ENCODE results near the gene TRAF6. TPM values are rescaled to one million over a fixed set of nuclear protein-coding genes. Genes with fewer than 3 reads are reported as not detected.

Gene TRAF6
- total and polyA plus RNA-seq, 9 of the 15 experiments (the other 6 are each of a cell fraction or from before 2014, with no cell fraction given): 2.0 to 13.1 (median 8.2) TPM

- no peak overlapping the region for H2AFZ ChIP-seq (ENCODE audit: low read depth, low read length)
- intact Hi-C loops (cut with micrococcal nuclease): loop anchor here (10.0 kb wide), 2 partner anchors 124 to 244 kb away; no protein-coding TSS in a partner anchor
- H3K4me3 ChIP-seq: no peak overlapping the region
- peaks cover 16% of the 10 kb centered on the region for H3K79me2 ChIP-seq (ENCODE audit: control insufficient read depth, insufficient read depth, low read length)
- no peaks in the 10 kb centered on the region; a peak in 1 of 5 replicates for H3K4me1 ChIP-seq (replicated peaks in 1 of 2; ENCODE audit: control insufficient read depth in 2 of 2, insufficient read depth in 2 of 2, low read length in 2 of 2)
- no peaks in the 10 kb centered on the region for H3K9me1 ChIP-seq (ENCODE audit: control insufficient read depth, insufficient read depth, low read length)
- ChIA-PET CTCF (ENCODE audit: low intra/inter-chr PET ratio) (no interaction called here), POLR2A (interaction anchor here (0.7 kb wide), 1 partner anchor 8 kb away, joined by 3 read pairs; no protein-coding TSS in a partner anchor)
- peak; percentile 83 for ATAC-seq
- WGBS (ENCODE audit: insufficient coverage, low coverage, missing lambda C conversion rate): 30% methylated on average over 1 of the region's 1 CpG
- peak in 2 of 4 experiments; percentile 38 to 63 for DNase-seq (ENCODE audit: extremely low read depth in 1 of 4, low spot score in 3 of 4)
- in situ Hi-C loops (cut with MboI): no loop called here
- H3K4me2 ChIP-seq (ENCODE audit: insufficient read depth, low read length): no peak overlapping the region
- H4K20me1 ChIP-seq (replicated peaks; ENCODE audit: control insufficient read depth, insufficient read depth, low read length): 0 out of 2 replicates have a peak, but pooled peaks cover 2% of the 10 kb centered on the region
- H3K27ac ChIP-seq (ENCODE audit: extremely low read depth, low read depth, low read length): peak overlapping the region; percentile 60; the same call in 2 of the 3 replicates
- no TSS peak for BruUV-seq (replicated peaks)
- FAIRE-seq: no peak
- no peak overlapping the region for H3K9ac ChIP-seq (ENCODE audit: insufficient read depth in 1 of 2, low read depth in 2 of 2, low read length in 2 of 2)
- no peaks in the 10 kb centered on the region for H3K27me3 ChIP-seq (ENCODE audit: control insufficient read depth in 2 of 2, insufficient read depth in 2 of 2, low read length in 2 of 2)
- no peaks in the 10 kb centered on the region for H3K9me3 ChIP-seq (replicated peaks; ENCODE audit: control insufficient read depth, insufficient read depth, low read depth, low read length)
- peaks cover 65% of the 10 kb centered on the region for H3K36me3 ChIP-seq (ENCODE audit: control insufficient read depth, insufficient read depth, low read length)
- TF ChIP-seq FOSL1 (tag; conservative IDR thresholded peaks at IDR 0.05) (peak; percentile 67), ZNF583 (CRISPR knock-in tag; IDR thresholded peaks at IDR 0.05) (no peak), MTA1 (IDR thresholded peaks at IDR 0.05; ENCODE audit: borderline replicate concordance) (no peak), SLC30A9 (CRISPR knock-in tag; IDR thresholded peaks at IDR 0.05) (no peak), CHD2 (IDR thresholded peaks at IDR 0.05; ENCODE audit: low read depth, low read length) (no peak), EGR1 (conservative IDR thresholded peaks at IDR 0.05) (no peak), SMARCA5 (IDR thresholded peaks at IDR 0.05) (no peak), TAF1 (IDR thresholded peaks at IDR 0.05; ENCODE audit: control insufficient read depth, extremely low read depth, insufficient read depth, low read length, severe bottlenecking) (no peak), RAD51 (IDR thresholded peaks at IDR 0.05; ENCODE audit: borderline replicate concordance, low read depth) (no peak), XRCC3 (IDR thresholded peaks at IDR 0.05) (no peak), CHD1 (IDR thresholded peaks at IDR 0.05; ENCODE audit: low read length) (no peak), RCOR1 (IDR thresholded peaks at IDR 0.05; ENCODE audit: borderline replicate concordance in 1 of 2, low read depth in 2 of 2, low read length in 2 of 2) (no peak), NFYB (IDR thresholded peaks at IDR 0.05; ENCODE audit: extremely low read depth, insufficient read length) (no peak)
- TF ChIP-seq, protein P1, sequence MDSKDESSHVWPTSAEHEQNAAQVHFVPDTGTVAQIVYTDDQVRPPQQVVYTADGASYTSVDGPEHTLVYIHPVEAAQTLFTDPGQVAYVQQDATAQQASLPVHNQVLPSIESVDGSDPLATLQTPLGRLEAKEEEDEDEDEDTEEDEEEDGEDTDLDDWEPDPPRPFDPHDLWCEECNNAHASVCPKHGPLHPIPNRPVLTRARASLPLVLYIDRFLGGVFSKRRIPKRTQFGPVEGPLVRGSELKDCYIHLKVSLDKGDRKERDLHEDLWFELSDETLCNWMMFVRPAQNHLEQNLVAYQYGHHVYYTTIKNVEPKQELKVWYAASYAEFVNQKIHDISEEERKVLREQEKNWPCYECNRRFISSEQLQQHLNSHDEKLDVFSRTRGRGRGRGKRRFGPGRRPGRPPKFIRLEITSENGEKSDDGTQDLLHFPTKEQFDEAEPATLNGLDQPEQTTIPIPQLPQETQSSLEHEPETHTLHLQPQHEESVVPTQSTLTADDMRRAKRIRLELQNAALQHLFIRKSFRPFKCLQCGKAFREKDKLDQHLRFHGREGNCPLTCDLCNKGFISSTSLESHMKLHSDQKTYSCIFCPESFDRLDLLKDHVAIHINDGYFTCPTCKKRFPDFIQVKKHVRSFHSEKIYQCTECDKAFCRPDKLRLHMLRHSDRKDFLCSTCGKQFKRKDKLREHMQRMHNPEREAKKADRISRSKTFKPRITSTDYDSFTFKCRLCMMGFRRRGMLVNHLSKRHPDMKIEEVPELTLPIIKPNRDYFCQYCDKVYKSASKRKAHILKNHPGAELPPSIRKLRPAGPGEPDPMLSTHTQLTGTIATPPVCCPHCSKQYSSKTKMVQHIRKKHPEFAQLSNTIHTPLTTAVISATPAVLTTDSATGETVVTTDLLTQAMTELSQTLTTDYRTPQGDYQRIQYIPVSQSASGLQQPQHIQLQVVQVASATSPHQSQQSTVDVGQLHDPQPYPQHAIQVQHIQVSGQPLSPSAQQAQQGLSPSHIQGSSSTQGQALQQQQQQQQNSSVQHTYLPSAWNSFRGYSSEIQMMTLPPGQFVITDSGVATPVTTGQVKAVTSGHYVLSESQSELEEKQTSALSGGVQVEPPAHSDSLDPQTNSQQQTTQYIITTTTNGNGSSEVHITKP (IDR thresholded peaks at IDR 0.05; ENCODE audit: partially characterized antibody): peak; percentile 52
- TF ChIP-seq, protein P2, sequence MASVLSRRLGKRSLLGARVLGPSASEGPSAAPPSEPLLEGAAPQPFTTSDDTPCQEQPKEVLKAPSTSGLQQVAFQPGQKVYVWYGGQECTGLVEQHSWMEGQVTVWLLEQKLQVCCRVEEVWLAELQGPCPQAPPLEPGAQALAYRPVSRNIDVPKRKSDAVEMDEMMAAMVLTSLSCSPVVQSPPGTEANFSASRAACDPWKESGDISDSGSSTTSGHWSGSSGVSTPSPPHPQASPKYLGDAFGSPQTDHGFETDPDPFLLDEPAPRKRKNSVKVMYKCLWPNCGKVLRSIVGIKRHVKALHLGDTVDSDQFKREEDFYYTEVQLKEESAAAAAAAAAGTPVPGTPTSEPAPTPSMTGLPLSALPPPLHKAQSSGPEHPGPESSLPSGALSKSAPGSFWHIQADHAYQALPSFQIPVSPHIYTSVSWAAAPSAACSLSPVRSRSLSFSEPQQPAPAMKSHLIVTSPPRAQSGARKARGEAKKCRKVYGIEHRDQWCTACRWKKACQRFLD (CRISPR knock-in tag; IDR thresholded peaks at IDR 0.05): no peak
Measured at GRCh38 chr11:36500315-36500721, 9.8 kb downstream of the TRAF6 start.
